Neuronal stem cell (in vitro differentiated cells): ENCODE results near the gene LMO4.

Experiments
- DNase-seq: peaks from one replicate; pipeline ENCODE4 v3.0.0-alpha.2; 2013; ENCODE audit warnings: low spot score
- H2AFZ ChIP-seq: one replicate; pipeline ENCODE4 v1.6.1; 2013; ENCODE audit warnings: mild to moderate bottlenecking, low read length, inconsistent platforms
- H2AK5ac ChIP-seq: 2 replicates; pipeline ENCODE4 v1.6.1; 2013; ENCODE audit warnings: low read depth, mild to moderate bottlenecking, inconsistent platforms, low read length, moderate library complexity, mixed read lengths
- H2BK120ac ChIP-seq: 2 replicates; pipeline ENCODE4 v1.6.1; 2013; ENCODE audit warnings: low read depth, mild to moderate bottlenecking, inconsistent platforms, low read length, moderate library complexity, mixed read lengths
- H2BK12ac ChIP-seq: one replicate; pipeline ENCODE4 v1.6.1; 2013; ENCODE audit warnings: low read length, inconsistent platforms
- H2BK15ac ChIP-seq: 2 replicates; pipeline ENCODE4 v1.6.1; 2013; ENCODE audit warnings: mild to moderate bottlenecking, low read length, inconsistent platforms, mixed read lengths
- H2BK5ac ChIP-seq: one replicate; pipeline ENCODE4 v1.6.1; 2013; ENCODE audit warnings: inconsistent platforms, mild to moderate bottlenecking, low read length, moderate library complexity
- H3K14ac ChIP-seq: one replicate; pipeline ENCODE4 v1.6.1; 2013; ENCODE audit warnings: low read length, inconsistent platforms
- H3K18ac ChIP-seq: 2 replicates; pipeline ENCODE4 v1.6.1; 2013; ENCODE audit warnings: low read length, inconsistent platforms
- H3K23ac ChIP-seq: 2 replicates; pipeline ENCODE4 v1.6.1; 2013; ENCODE audit warnings: low read depth, mild to moderate bottlenecking, mixed read lengths, low read length, inconsistent platforms; ENCODE audit not compliant: poor library complexity
- H3K27ac ChIP-seq: replicated peaks from 3 replicates; pipeline ENCODE4 v1.5.1; 2013; ENCODE audit warnings: low read length, inconsistent platforms
- H3K27me3 ChIP-seq, 3 experiments: 2 replicates each; pipeline ENCODE4 v1.6.1; 2013; ENCODE audit warnings: low read length in 3 of 3, mild to moderate bottlenecking in 2 of 3, inconsistent platforms in 1 of 3, low read depth in 1 of 3, mixed read lengths in 1 of 3, moderate library complexity in 1 of 3; ENCODE audit not compliant: control insufficient read depth in 3 of 3, insufficient read depth in 3 of 3
- H3K36me3 ChIP-seq, 2 donors: replicated peaks in 1 of 2; 2 replicates each; pipeline ENCODE4 v1.6.1; 2013; ENCODE audit warnings: low read length in 2 of 2; ENCODE audit not compliant: control insufficient read depth in 2 of 2, insufficient read depth in 2 of 2
- H3K4ac ChIP-seq: 2 replicates; pipeline ENCODE4 v1.6.1; 2013; ENCODE audit warnings: inconsistent platforms, mild to moderate bottlenecking, low read length, moderate library complexity
- H3K4me1 ChIP-seq, 2 donors: 1 replicate in 1 of 2; 2 replicates in 1 of 2; pipeline ENCODE4 v1.6.1; 2013; ENCODE audit warnings: low read length in 2 of 2, low read depth in 1 of 2; ENCODE audit not compliant: control insufficient read depth in 2 of 2, insufficient read depth in 1 of 2
- H3K4me2 ChIP-seq: one replicate; pipeline ENCODE4 v1.6.1; 2013; ENCODE audit warnings: mild to moderate bottlenecking, low read length, inconsistent platforms; ENCODE audit not compliant: insufficient read depth, poor library complexity, severe bottlenecking
- H3K4me3 ChIP-seq, 2 donors: 2 replicates each; pipeline ENCODE4 v1.5.1; 2013; ENCODE audit warnings: low read length in 2 of 2, mild to moderate bottlenecking in 2 of 2, inconsistent platforms in 1 of 2, moderate library complexity in 1 of 2
- H3K79me1 ChIP-seq: one replicate; pipeline ENCODE4 v1.6.1; 2013; ENCODE audit warnings: low read depth, mild to moderate bottlenecking, inconsistent platforms, low read length, moderate library complexity
- H3K9ac ChIP-seq: one replicate; pipeline ENCODE4 v1.6.1; 2013; ENCODE audit warnings: mild to moderate bottlenecking, low read depth, low read length, inconsistent platforms; ENCODE audit not compliant: poor library complexity
- H3K9me3 ChIP-seq, 2 donors: replicated peaks in 1 of 2; 2 replicates each; pipeline versions ENCODE3 to v1.6.1; 2013; ENCODE audit warnings: low read length in 2 of 2, mild to moderate bottlenecking in 2 of 2, inconsistent platforms in 1 of 2, low read depth in 1 of 2, mixed read lengths in 1 of 2, moderate library complexity in 1 of 2; ENCODE audit not compliant: control insufficient read depth in 2 of 2, insufficient read depth in 1 of 2
- H4K8ac ChIP-seq: one replicate; pipeline ENCODE4 v1.6.1; 2013; ENCODE audit warnings: low read depth, mild to moderate bottlenecking, inconsistent platforms, low read length, moderate library complexity
- H4K91ac ChIP-seq: one replicate; pipeline ENCODE4 v1.6.1; 2013; ENCODE audit warnings: low read length, low read depth, mild to moderate bottlenecking, inconsistent platforms; ENCODE audit not compliant: poor library complexity
- WGBS, 2 donors: extraction: QIAGEN DNeasy Blood & Tissue Kit; methylation state at CpG; one replicate each; pipeline ENCODE4 v1.1.7; 2013; ENCODE audit warnings: missing lambda C conversion rate in 2 of 2, mixed read lengths in 1 of 2; ENCODE audit not compliant: insufficient read length in 2 of 2, insufficient replicate concordance in 1 of 2; ENCODE audit errors: extremely low coverage in 2 of 2; 5-methylcytosine and 5-hydroxymethylcytosine counted together

The LMO4 gene

DNA sequence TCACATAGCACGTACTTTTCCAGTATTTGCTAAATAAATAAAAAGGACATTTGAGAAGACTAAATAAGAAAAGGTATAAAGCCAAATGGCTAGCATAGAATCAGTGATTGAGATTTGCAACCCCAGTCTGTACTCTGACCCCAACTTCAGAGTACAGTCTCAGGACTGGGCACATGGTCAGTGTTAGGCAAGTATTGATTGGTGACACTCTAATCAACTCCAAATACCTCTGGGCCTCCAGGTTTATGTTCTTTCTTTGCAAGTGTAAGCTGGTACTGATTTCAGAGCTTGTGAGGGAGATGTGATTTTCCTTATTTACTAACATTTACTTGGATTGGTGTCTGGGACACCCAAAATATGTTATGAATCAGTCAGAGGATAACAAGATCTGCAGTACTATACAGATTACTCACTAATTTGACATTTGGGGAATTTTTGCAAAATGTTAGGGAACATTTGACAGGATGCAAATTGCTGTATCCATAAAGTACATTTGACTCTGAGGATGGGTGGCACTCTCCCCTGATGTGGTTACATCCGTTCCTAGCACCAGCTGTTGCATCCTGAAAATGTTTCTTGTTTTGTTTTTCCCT is 34.2 kb downstream of the LMO4 start:
- H3K18ac ChIP-seq, result no peak overlapping the region
- no peaks in the 10 kb centered on the region for H3K27me3 ChIP-seq
- no peak overlapping the region for H4K8ac ChIP-seq
- H3K23ac ChIP-seq, result no peak overlapping the region
- H3K4ac ChIP-seq, result no peak overlapping the region
- H2BK12ac ChIP-seq, result no peak overlapping the region
- H3K79me1 ChIP-seq, result no peaks in the 10 kb centered on the region
- no peak overlapping the region for H3K14ac ChIP-seq
- no peaks in the 10 kb centered on the region for H3K4me1 ChIP-seq
- H2BK15ac ChIP-seq, result no peak overlapping the region
- H3K9me3 ChIP-seq, result no peaks in the 10 kb centered on the region
- no peak overlapping the region for H3K4me2 ChIP-seq
- no peak overlapping the region for H3K4me3 ChIP-seq
- H2BK5ac ChIP-seq, result no peak overlapping the region
- no CpG with 5 or more reads among the region's 2 CpGs for WGBS, 2 donors
- H3K36me3 ChIP-seq, result no peaks in the 10 kb centered on the region
- no peak overlapping the region for H2BK120ac ChIP-seq
- no peak overlapping the region for H2AK5ac ChIP-seq
- DNase-seq, result no peak
- H3K9ac ChIP-seq, result no peak overlapping the region
- H4K91ac ChIP-seq, result no peak overlapping the region
- no peak overlapping the region for H3K27ac ChIP-seq
- H2AFZ ChIP-seq, result no peak overlapping the region

DNA sequence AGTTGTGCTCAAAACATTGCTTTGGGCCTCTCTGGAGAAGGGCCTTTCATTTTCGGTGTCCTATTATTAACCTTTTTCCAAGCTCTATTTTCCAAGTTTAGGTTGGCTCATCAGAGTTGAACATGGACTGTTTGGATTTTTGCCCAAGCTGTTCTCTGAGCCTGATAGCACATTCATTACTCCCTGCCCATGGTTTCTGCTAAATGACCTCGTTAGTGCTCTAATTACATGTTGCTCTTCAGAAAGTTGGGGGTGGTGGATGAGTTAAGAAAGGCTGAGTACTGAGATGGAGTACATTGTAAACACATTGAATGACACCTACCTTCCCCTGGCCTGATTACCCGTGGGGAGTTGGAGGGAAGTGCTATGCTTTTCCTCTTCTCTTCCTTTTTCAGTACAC is 38.9 kb downstream of the LMO4 start:
- Histone ChIP-seq H3K27ac (no peak overlapping the region), H3K9ac (no peak overlapping the region), H3K4ac (no peak overlapping the region), H4K8ac (no peak overlapping the region), H3K4me1 (peaks cover 7 to 11% of the 10 kb centered on the region in 2 donors), H3K79me1 (no peaks in the 10 kb centered on the region), H2BK120ac (no peak overlapping the region), H2AFZ (no peak overlapping the region), H2BK12ac (no peak overlapping the region), H2AK5ac (no peak overlapping the region), H3K4me3 (no peak overlapping the region), H4K91ac (no peak overlapping the region), H3K23ac (no peak overlapping the region), H3K4me2 (no peak overlapping the region), H2BK5ac (no peak overlapping the region), H3K36me3 (no peaks in the 10 kb centered on the region), H2BK15ac (no peak overlapping the region), H3K27me3 (no peaks in the 10 kb centered on the region), H3K18ac (no peak overlapping the region), H3K9me3 (no peaks in the 10 kb centered on the region), H3K14ac (no peak overlapping the region)
- DNase-seq, result no peak
- no CpG with 5 or more reads among the region's 3 CpGs for WGBS, 2 donors

DNA sequence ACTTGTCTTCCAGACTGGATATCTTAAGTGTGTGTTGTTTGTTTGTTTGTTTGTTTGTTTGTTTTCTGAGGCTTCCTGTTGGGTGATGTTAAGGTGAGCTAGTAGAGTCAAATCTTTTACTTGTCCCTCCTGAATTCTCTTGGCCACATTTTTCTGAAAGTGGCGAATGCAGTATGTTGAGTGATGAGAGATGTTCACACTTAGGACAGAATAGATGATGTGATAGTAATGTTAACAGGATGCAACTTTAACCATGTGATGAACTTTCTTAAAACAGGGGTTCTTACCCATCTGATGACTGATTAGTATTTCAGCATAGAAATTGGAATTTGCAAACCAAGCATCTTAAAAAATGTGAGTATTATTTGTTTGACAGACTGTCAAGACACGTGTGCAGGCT is 40.2 kb downstream of the LMO4 start:
- H2BK120ac ChIP-seq, result no peak overlapping the region
- H3K27me3 ChIP-seq, result no peaks in the 10 kb centered on the region
- H4K8ac ChIP-seq, result no peak overlapping the region
- no peak overlapping the region for H4K91ac ChIP-seq
- H2BK12ac ChIP-seq, result no peak overlapping the region
- no peak overlapping the region for H3K27ac ChIP-seq
- peaks cover 7 to 11% of the 10 kb centered on the region in 2 donors for H3K4me1 ChIP-seq
- H2AK5ac ChIP-seq, result no peak overlapping the region
- H3K4me3 ChIP-seq, result no peak overlapping the region
- no peak for DNase-seq
- no peaks in the 10 kb centered on the region for H3K79me1 ChIP-seq
- H2AFZ ChIP-seq, result no peak overlapping the region
- H3K4ac ChIP-seq, result no peak overlapping the region
- H3K36me3 ChIP-seq, result no peaks in the 10 kb centered on the region
- no peak overlapping the region for H3K9ac ChIP-seq
- H3K14ac ChIP-seq, result no peak overlapping the region
- H3K23ac ChIP-seq, result no peak overlapping the region
- no peak overlapping the region for H2BK15ac ChIP-seq
- H2BK5ac ChIP-seq, result no peak overlapping the region
- no peak overlapping the region for H3K4me2 ChIP-seq
- H3K18ac ChIP-seq, result no peak overlapping the region
- H3K9me3 ChIP-seq, result no peaks in the 10 kb centered on the region
- no CpG with 5 or more reads among the region's 2 CpGs for WGBS, 2 donors

DNA sequence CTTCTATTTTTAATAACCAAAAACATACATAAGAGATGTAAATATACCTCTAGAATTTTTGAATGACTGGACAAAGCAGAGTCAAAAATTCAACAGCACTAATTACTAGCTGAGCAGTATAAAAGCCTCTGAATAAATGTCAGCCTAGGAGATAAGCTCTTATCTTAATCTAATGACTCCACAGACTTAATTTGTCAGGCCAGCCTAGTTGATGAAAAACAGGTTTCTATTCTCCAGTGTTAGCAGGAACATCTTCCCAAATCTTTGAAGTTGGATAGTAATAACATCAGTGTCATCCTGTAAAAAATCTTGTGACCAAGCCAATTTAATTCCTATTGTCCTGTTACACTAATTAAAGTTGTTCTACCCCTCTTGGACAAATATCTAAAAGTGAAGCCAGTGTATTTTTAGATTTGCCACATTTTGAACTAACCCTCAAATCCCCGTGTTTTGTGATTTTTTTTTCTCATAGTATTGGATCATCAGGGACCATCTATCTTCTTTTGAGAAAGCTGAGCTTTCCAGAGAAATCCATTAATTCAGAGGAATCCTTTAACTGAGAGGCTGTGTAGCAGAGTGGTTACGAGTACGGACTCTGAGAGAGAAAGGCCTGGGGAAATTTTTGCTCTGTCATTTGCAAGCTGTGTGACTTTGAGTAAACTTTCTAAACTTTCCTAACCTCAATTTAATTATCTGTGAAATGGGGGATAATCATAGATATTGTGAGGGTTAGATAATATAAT is 41.2 kb downstream of the LMO4 start:
- H3K4me2 ChIP-seq, result no peak overlapping the region
- no peak overlapping the region for H3K23ac ChIP-seq
- H4K8ac ChIP-seq, result no peak overlapping the region
- H2AK5ac ChIP-seq, result no peak overlapping the region
- no peak overlapping the region for H3K4me3 ChIP-seq
- H3K79me1 ChIP-seq, result no peaks in the 10 kb centered on the region
- no peak overlapping the region for H3K9ac ChIP-seq
- H3K4ac ChIP-seq, result no peak overlapping the region
- H3K14ac ChIP-seq, result no peak overlapping the region
- H3K36me3 ChIP-seq, result no peaks in the 10 kb centered on the region
- no peaks in the 10 kb centered on the region for H3K27me3 ChIP-seq
- H3K27ac ChIP-seq, result peak overlapping the region; percentile 36
- no peak overlapping the region for H2BK5ac ChIP-seq
- H3K4me1 ChIP-seq, result peaks cover 7 to 11% of the 10 kb centered on the region in 2 donors
- H2AFZ ChIP-seq, result peak overlapping the region; percentile 54
- no peak overlapping the region for H2BK15ac ChIP-seq
- H2BK12ac ChIP-seq, result no peak overlapping the region
- H3K18ac ChIP-seq, result no peak overlapping the region
- no peak for DNase-seq
- no CpG with 5 or more reads among the region's 3 CpGs for WGBS, 2 donors
- H4K91ac ChIP-seq, result no peak overlapping the region
- H2BK120ac ChIP-seq, result no peak overlapping the region
- H3K9me3 ChIP-seq, result no peaks in the 10 kb centered on the region
